Measurements from ENCODE around the gene CTSK.

The CTSK gene

DNA sequence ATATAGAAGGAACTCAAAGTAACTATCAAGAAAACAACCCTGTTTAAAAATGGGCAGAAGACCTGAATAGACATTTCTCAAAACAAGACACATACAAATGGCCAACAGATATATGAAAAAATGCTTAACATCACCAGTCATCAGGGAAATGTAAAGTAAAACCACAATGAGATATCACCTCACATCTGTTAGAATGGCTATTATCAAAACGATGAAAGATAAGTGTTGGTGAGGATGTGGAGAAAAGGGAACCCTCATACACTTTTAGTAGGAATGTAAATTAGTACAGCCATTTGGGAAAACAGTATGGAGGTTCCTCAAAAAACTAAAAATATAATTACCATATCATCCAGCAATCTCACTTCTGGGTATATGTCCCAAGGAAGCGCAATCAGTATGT lies 45.5 kb downstream of the CTSK start:
- no peak for DNase-seq (ENCODE audit: low read depth, low spot score)

GRCh38 chr1:150761801-150762200 lies 46.3 kb downstream of the CTSK start:
- no peak for DNase-seq (ENCODE audit: low read depth, low spot score)

- no peak for DNase-seq (ENCODE audit: low read depth, low spot score)
Measured at GRCh38 chr1:150760013-150760412, 48.0 kb downstream of the CTSK start.

GRCh38 chr1:150753416-150753815 lies 54.6 kb downstream of the CTSK start:
- DNase-seq (ENCODE audit: low read depth, low spot score), result no peak

DNA sequence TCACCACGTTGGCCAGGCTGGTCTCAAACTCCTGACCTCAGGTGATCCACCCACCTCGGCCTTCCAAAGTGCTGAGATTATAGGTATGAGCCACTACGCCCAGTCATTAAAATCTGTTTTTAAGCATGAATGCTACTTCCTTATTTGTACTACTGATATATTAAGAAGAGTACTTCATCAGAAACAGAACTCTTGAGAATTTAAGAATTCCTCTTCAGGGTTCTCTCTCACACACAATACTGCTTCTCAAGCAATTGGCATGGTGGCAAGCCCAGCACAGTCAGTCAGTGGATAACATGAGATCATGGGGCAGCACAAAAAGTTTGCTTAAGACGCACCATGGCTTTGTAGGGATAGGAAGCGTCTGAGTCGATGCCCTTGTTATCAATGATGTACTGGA lies 56.6 kb downstream of the CTSK start:
- no peak for DNase-seq (ENCODE audit: low read depth, low spot score)

GRCh38 chr1:150749720-150750311 lies 58.2 kb downstream of the CTSK start:
- DNase-seq (ENCODE audit: low read depth, low spot score), result no peak

- DNase-seq (ENCODE audit: low read depth, low spot score), result no peak
Measured at GRCh38 chr1:150748878-150749719, 59.0 kb downstream of the CTSK start.
